PC-9 (cell line): ENCODE measurements around the gene GPR160. TPM values are rescaled to one million over a fixed set of nuclear protein-coding genes. Genes with fewer than 3 reads are reported as not detected.

Experiments used
- BruUV-seq: library from RNA; stranded (reverse); fragments of 400-500 nt; replicated peaks from 2 replicates; lab custom pipeline; 2021; lab: Mats Ljungman, UMichigan
- CTCF ChIA-PET: fragments of 300-600 bp; sonication (Branson Sonifier 250); formaldehyde crosslinking; loops from one replicate; lab custom pipeline; 2022; ENCODE audit warnings: antibody characterized with exemption; lab: Charles Lee
- POLR2A ChIA-PET: fragments of 300-600 bp; sonication (Branson Sonifier 250); formaldehyde crosslinking; loops from one replicate; lab custom pipeline; 2022; ENCODE audit warnings: antibody characterized with exemption; ENCODE audit not compliant: unreplicated experiment; lab: Charles Lee
- DNase-seq, 2 experiments: peaks; one replicate each; pipeline versions ENCODE4 v3.0.0 to v3.0.0-alpha.2; 2015 to 2022; ENCODE audit warnings: mixed read lengths in 1 of 2
- H2AFZ ChIP-seq: fragments of 200-600 bp; sonication (generic); 2 replicates; pipeline ENCODE4 v1.8.1; 2017; ENCODE audit warnings: antibody characterized with exemption
- H3F3A ChIP-seq: fragments of 200-600 bp; sonication (generic); 2 replicates; pipeline ENCODE4 v1.8.1; 2017; ENCODE audit warnings: antibody characterized with exemption, mild to moderate bottlenecking, low read depth; ENCODE audit not compliant: insufficient read depth
- H3K27ac ChIP-seq: fragments of 200-600 bp; sonication (generic); 2 replicates; pipeline ENCODE4 v1.6.1; 2016; ENCODE audit warnings: mixed run types
- H3K27me3 ChIP-seq: fragments of 200-600 bp; sonication (generic); 2 replicates; pipeline ENCODE4 v1.6.1; 2016; ENCODE audit warnings: low read depth, mixed run types; ENCODE audit not compliant: insufficient read depth
- H3K36me3 ChIP-seq: fragments of 200-600 bp; sonication (generic); 2 replicates; pipeline ENCODE4 v1.6.1; 2016; ENCODE audit warnings: low read depth, mixed run types
- H3K4me1 ChIP-seq: fragments of 200-600 bp; sonication (generic); replicated peaks from 2 replicates; pipeline ENCODE4 v1.6.1; 2016; ENCODE audit warnings: mixed run types; ENCODE audit not compliant: insufficient read depth
- H3K4me2 ChIP-seq: fragments of 200-600 bp; sonication (generic); 2 replicates; pipeline ENCODE4 v1.6.1; 2017; ENCODE audit warnings: mixed run types
- H3K4me3 ChIP-seq: fragments of 200-600 bp; sonication (generic); 2 replicates; pipeline ENCODE4 v1.6.1; 2016; ENCODE audit warnings: mixed run types
- H3K79me2 ChIP-seq: fragments of 200-600 bp; sonication (generic); 2 replicates; pipeline ENCODE4 v1.6.1; 2017; ENCODE audit warnings: low read depth, mixed run types
- H3K9me2 ChIP-seq: fragments of 200-600 bp; sonication (generic); 2 replicates; pipeline ENCODE4 v1.8.1; 2017; ENCODE audit warnings: mild to moderate bottlenecking; ENCODE audit not compliant: insufficient read depth
- H3K9me3 ChIP-seq: fragments of 200-600 bp; sonication (generic); 2 replicates; pipeline ENCODE4 v1.8.1; 2016; ENCODE audit warnings: low read depth; ENCODE audit not compliant: insufficient read depth
- H4K20me1 ChIP-seq: fragments of 200-600 bp; sonication (generic); 2 replicates; pipeline ENCODE4 v1.8.1; 2017; ENCODE audit not compliant: insufficient read depth
- CTCF ChIP-seq: fragments of 200-600 bp; sonication (generic); conservative IDR thresholded peaks from 2 replicates; pipeline ENCODE4 v1.6.1; 2017; ENCODE audit warnings: mixed run types, antibody characterized with exemption, mild to moderate bottlenecking, moderate library complexity
- EZH2 ChIP-seq: fragments of 200-600 bp; sonication (generic); IDR thresholded peaks from 2 replicates; pipeline ENCODE4 v1.8.0; 2017; ENCODE audit warnings: antibody characterized with exemption, low read depth
- intact Hi-C: fragments of 100-400 bp; cut with micrococcal nuclease; formaldehyde crosslinking; loops from one replicate; pipeline ENCODE4 v1.10.0; 2022; ENCODE audit not compliant: unreplicated experiment
- total RNA-seq: library from RNA; stranded (reverse); gene quantifications from 2 replicates; pipeline ENCODE4 v1.2.3, GENCODE V29; 2021

GPR160 gene
- total RNA-seq, 1 experiment from 2014 or later = 12.6 TPM

GRCh38 chr3:170059447-170059846, 21.7 kb downstream of the GPR160 start:
- POLR2A ChIA-PET = no interaction called here
- intact Hi-C loops = no loop called here
- BruUV-seq = no TSS peak

GRCh38 chr3:170062068-170062467, 24.3 kb downstream of the GPR160 start:
- H3K27me3 ChIP-seq = no peaks in the 10 kb centered on the region
- ChIA-PET POLR2A (no interaction called here), CTCF (no interaction called here)
- no peaks in the 10 kb centered on the region for H3K79me2 ChIP-seq
- no peak overlapping the region for H3K4me3 ChIP-seq
- H3K9me3 ChIP-seq = no peaks in the 10 kb centered on the region
- no peaks in the 10 kb centered on the region for H3K9me2 ChIP-seq
- intact Hi-C loops = no loop called here
- BruUV-seq = no TSS peak
- no peak overlapping the region for H2AFZ ChIP-seq
- DNase-seq = no peak
- no peaks in the 10 kb centered on the region for H3K4me1 ChIP-seq
- no peak for TF ChIP-seq EZH2
- no peak for TF ChIP-seq CTCF
- H3K27ac ChIP-seq = no peak overlapping the region
- no peaks in the 10 kb centered on the region for H3F3A ChIP-seq
- no peaks in the 10 kb centered on the region for H4K20me1 ChIP-seq
- no peaks in the 10 kb centered on the region for H3K36me3 ChIP-seq
- H3K4me2 ChIP-seq = no peak overlapping the region

More at GRCh38 chr3:170059447-170059846, 21.7 kb downstream of the GPR160 start:
- H3K27ac ChIP-seq = no peak overlapping the region
- H2AFZ ChIP-seq = no peak overlapping the region
- no peak for DNase-seq
- no peaks in the 10 kb centered on the region for H3K9me3 ChIP-seq
- H3K36me3 ChIP-seq = no peaks in the 10 kb centered on the region
- CTCF ChIA-PET = no interaction called here
- TF ChIP-seq CTCF = no peak
- TF ChIP-seq EZH2 = no peak
- no peak overlapping the region for H3K4me3 ChIP-seq
- no peak overlapping the region for H3K4me2 ChIP-seq
- no peaks in the 10 kb centered on the region for H3K9me2 ChIP-seq
- H3K27me3 ChIP-seq = no peaks in the 10 kb centered on the region
- no peaks in the 10 kb centered on the region for H4K20me1 ChIP-seq
- H3K79me2 ChIP-seq = no peaks in the 10 kb centered on the region
- 0 out of 2 replicates have a peak, but pooled peaks cover 2% of the 10 kb centered on the region for H3F3A ChIP-seq
- no peaks in the 10 kb centered on the region; the same call in 1 of the 2 replicates for H3K4me1 ChIP-seq

GRCh38 chr3:170062769-170063168, 25.0 kb downstream of the GPR160 start:
- no peaks in the 10 kb centered on the region for H3K9me3 ChIP-seq
- H3F3A ChIP-seq = no peaks in the 10 kb centered on the region
- intact Hi-C loops = no loop called here
- H3K27me3 ChIP-seq = no peaks in the 10 kb centered on the region
- no peak overlapping the region for H3K27ac ChIP-seq
- no TSS peak for BruUV-seq
- H3K4me2 ChIP-seq = no peak overlapping the region
- H3K4me3 ChIP-seq = no peak overlapping the region
- no peaks in the 10 kb centered on the region for H4K20me1 ChIP-seq
- H3K9me2 ChIP-seq = no peaks in the 10 kb centered on the region
- no peaks in the 10 kb centered on the region for H3K36me3 ChIP-seq
- CTCF ChIA-PET = no interaction called here
- H2AFZ ChIP-seq = no peak overlapping the region
- H3K4me1 ChIP-seq = no peaks in the 10 kb centered on the region
- POLR2A ChIA-PET = no interaction called here
- no peaks in the 10 kb centered on the region for H3K79me2 ChIP-seq
- DNase-seq = no peak
- peak; percentile 39; the same call in 1 of the 2 replicates for TF ChIP-seq CTCF
- no peak for TF ChIP-seq EZH2
